Measurements from ENCODE around the gene TM2D1.
"Not testable (repeated sequence)": the region's sequence is repeated elsewhere in the genome, so short reads cannot be mapped to it uniquely, and the experiment has no call there.

TM2D1 gene

DNA sequence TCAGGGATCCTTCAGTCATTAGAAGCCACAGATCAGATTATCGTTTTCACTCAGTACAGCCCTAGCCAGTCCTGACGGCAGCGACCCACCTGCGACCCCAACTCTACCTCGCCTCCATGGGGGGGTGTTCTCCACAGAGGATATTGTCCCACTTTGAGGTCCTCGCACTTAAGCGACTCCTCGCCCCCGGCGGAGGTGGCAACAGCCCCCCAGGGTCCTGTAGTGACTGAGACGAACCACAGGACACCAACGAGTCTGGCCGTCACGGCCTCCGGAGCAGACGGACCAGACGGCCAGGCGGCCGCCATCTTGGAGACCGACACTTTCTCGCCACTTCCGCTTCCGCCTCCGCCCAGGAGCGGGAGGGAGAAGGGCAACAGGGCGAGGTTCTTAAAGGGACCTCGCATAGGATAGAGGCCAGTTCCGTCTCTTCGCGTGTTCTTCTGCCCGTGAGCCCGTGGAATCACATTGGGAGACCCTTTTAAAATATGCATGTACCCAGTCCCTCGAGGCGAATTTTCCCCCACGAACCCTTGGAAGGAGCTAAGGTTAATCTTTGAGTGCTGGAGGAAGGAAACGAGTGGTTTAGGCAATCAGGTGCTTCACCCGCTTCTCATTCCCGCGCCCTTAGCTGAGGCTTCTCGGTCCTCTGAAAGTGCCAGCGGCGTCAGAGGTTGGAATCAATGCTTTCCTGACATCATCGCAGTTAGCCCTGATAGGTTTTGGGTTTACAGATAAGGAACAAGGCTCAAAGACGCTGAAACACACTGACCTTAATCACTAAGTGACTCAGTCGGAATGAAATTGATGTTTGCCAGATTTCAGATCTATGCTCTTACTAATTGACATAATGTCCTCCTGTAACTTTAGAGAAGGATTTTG lies at the start of gene TM2D1:
Gene TM2D1, minus strand, starts transcription at position 329 of the 882 bp plus-strand sequence. Its CDS starts 21 bp downstream, at position 308.
- peak; percentile 45 for DNase-seq (ENCODE audit: low read depth)

DNA sequence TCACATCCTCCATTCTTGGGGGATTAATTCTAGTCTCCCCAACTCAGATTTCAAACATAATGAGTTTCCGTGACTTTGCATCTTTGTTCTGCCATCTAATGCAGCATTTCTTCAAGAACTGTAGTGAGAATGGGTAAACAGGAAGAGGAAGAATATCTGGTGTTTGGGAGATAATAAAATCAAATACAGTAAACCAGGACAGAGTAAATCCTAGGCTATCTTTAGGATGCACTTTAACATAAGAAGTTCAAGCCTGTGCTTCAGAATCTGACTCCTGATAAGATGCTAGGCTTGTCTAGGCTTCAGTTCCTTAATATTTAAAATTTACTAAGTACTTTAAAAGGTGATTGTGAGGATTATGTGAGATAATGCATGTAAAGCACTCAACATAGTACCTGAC lies 45.2 kb upstream of the TM2D1 start:
- DNase-seq (ENCODE audit: low read depth) = no peak

DNA sequence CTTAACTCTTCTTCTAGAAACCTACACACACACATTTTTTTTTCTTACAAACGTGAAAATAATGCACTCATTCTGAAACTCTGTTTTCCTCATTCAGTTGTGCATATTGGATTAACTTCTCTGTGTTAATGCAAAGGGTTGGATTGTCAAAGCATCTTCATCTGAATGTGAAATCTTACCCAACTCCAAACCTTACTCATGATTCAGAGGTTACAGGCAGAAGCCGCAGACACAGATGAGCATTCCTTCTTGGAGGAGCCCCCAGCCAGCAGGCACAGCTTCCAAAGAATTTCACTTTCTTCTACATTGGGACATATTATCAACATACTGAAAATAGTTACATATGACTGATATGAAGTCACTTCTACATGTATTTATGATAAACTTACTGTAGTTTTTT lies 33.0 kb upstream of the TM2D1 start:
- DNase-seq (ENCODE audit: low read depth) = peak; percentile 28

GRCh38 chr1:61756773-61757172 lies 31.8 kb upstream of the TM2D1 start:
- no peak for DNase-seq (ENCODE audit: low read depth)

- no peak for DNase-seq (ENCODE audit: low read depth)
Observed at GRCh38 chr1:61754545-61754944, 29.6 kb upstream of the TM2D1 start.

- DNase-seq (ENCODE audit: low read depth) = no peak
Observed at GRCh38 chr1:61753998-61754508, 29.1 kb upstream of the TM2D1 start.

- no peak for DNase-seq (ENCODE audit: low read depth)
Observed at GRCh38 chr1:61752921-61753389, 28.0 kb upstream of the TM2D1 start.

DNA sequence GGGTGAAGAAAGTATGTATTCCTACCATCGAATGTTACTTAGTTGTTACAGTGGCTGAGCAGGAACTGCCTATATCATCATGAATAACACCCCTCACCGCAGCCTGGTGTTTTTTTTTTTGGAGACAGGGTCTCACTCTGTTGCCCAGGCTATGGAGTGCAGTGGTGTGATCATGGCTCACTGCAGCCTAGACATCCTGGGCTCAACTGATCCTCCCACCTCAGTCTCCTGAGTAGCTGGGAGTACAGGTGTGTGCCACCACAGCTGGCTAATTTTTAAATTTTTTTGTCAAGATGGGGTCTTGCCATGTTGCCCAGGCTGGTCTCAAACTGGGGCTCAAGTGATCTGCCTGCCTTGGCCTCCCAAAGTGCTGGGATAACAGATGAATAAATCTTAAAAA lies 24.6 kb upstream of the TM2D1 start:
- DNase-seq (ENCODE audit: low read depth) = no peak

- DNase-seq (ENCODE audit: low read depth) = no peak
Observed at GRCh38 chr1:61748566-61748965, 23.6 kb upstream of the TM2D1 start.

DNA sequence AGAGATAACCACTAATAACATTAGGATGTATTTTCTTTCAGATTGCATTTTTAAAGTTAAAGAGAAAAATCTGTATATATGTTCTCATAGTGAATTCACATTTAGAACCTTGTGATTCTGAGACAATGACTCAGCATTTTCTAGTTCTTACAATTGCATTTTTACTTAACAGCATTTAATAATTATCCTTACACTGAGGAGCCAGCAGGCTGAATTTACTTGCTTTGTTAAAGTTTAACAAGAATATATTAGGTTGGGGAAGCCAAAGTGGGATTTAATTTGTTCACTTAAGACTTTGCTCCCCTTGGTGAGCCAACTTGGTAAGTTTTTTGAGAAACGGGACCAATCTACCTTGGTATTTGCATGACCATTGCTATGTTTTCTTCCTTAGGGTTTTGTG lies 21.9 kb upstream of the TM2D1 start:
- DNase-seq (ENCODE audit: low read depth) = no peak

DNA sequence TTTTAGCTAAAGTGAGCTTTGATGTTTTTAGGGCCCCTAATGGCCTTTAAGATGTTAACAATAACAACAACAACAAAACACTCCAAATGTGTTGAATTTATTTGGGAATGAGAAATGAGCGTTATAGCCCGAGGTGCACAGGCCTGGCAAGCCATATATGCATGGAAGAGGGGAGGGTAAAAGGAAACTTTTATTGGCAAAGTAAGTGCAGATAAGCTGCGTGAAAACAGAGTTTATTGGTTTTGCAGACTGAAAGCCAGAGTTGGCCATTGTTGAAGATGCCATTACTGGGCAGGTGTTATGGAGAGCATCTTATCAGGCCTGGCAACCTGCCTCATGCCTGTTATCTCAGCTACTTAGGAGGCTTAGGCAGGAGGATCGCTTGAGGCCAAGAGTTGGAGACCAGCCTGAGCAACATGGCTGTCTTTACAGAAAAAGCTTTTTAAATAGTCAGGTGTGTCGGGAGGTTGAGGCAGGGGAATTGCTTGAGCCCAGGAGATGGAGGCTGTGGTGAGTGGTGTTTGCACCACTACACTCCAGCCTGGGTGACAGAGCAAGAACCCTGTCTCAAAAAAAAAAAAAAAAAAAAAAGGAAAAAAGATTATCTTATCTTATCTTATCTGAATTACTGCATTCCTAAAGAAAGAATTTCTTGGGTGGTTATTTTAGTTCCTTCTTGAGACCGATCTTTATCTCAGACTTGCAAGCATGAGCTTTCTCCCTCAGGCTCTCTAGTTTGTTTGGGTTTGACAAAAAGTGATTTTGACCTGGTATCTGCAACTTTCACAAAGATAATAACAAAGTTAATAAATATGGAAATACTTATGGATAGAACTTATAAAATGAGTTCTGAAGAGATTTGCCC lies 19.0 kb upstream of the TM2D1 start:
- DNase-seq (ENCODE audit: low read depth) = no peak

- DNase-seq (ENCODE audit: low read depth) = no peak
Observed at GRCh38 chr1:61743431-61743705, 18.4 kb upstream of the TM2D1 start.

- DNase-seq (ENCODE audit: low read depth) = no peak
Observed at GRCh38 chr1:61742620-61743430, 17.9 kb upstream of the TM2D1 start.

DNA sequence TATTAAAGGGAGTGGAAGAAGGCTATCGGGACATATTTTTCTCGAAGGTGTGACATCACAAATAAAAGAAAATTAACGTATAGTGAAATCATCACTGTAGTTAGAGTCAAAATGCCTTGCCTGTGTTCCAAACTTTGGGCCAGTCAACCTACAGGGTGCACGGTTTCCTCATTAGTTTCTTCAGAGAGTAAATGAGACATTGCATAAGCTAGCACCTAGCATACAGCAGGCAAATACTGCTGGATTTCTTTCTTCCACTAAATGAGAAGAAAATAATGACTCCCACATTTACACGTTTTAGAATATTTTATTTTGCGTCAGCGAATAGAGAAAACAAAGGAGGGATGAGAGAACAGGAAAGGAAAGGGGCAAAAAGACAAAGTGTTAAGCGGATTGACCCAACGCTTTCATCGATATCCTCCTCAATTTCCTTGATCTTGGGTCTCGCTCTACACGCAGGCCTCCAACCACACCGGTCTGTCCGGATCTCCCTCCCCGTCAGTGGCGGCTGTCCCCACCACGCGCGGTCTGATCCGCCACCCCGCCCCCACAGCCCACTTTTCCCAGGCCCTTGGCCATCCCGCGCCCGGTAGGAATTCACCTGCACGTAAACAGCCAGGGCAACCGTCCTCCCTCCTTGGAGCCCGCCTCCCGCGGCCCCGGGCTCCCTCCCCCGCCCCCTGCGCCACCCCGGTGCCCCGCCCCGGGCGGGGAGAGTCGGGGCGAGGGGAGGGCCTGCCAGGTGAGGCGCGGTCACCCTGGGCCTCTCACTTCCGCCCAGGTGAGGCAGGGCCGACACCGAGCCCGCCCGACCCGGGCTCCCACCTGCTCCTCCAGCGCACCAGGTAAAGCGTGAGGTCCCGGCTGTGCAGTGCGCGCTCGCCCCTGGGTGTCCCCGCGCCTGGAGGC lies 17.0 kb upstream of the TM2D1 start, which contains the start of gene PATJ:
Gene PATJ, plus strand, starts transcription at position 770 of the 909 bp plus-strand sequence. CDS start 20,413 bp downstream, outside the sequence.
- DNase-seq (ENCODE audit: low read depth) = no peak

GRCh38 chr1:61740751-61741700 lies 16.1 kb upstream of the TM2D1 start:
- no peak for DNase-seq (ENCODE audit: low read depth)

DNA sequence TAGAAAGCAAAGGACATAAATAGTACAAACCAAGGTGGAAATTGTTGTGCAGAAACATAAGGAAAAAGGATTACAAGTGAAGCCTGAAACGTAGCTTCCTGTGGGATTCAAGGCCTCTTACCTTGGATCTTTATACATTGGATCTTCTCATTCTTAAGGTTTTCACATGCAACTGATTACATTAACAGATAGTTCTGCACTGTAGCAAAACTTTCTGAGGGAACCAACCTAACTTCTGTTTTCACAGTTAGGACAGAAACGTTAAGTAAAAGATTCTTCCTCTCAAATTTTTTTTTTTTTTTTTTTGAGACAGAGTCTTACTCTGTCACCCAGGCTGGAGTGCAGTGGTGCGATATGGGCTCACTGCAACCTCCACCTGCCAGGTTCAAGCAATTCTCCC lies 7.8 kb upstream of the TM2D1 start:
- DNase-seq (ENCODE audit: low read depth) = no peak

DNA sequence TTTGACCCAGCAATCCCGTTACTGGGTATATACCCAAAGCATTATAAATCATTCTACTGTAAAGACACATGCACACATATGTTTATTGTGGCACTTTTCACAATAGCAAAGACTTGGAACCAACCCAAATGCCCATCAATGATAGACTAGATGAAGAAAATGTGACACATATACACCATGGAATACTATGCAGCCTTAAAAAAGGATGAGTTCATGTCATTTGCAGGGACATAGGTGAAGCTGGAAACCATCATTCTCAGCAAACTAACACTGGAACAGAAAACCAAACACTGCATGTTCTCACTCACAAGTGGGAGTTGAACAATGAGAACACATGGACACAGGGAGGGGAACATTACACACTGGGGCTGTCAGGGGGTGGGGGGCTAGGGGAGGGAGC lies 5.7 kb upstream of the TM2D1 start:
- DNase-seq (ENCODE audit: low read depth) = not testable (repeated sequence)

DNA sequence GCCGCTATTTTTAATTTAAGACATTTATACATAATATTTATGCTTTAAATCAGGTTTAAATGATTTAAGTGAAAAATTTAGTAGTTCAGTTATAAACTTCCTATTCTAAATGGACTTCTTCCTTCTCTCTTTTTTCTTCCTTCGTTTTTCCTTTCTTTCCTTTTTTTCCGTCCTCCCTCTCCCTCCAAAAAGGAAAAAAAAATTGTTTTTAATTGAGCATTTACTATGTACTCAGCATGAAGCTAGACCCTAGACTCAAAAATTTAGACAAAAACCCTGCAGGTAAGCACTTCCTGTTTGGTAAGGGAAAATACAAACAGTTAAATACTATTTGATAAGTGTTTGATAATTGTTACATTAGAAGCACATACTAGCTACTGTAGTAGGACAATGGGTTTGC lies 2.6 kb upstream of the TM2D1 start:
- DNase-seq (ENCODE audit: low read depth) = no peak

DNA sequence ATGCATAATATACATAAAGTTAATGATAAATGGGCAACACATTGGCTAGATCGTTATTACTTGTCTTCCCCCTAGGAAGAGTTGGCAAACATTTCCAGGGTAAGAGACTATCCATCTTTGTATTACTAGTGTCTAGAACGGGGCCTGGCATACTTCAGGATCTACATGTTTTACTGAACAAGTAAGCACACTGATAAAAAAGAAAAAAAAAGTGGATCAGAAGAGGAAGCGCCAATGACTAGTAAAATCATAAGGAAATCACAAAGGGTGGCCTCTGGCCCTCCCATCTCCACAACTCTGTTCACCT lies 482 bp downstream of the TM2D1 start:
- no peak for DNase-seq (ENCODE audit: low read depth)

Measured in non-pigmented ciliary epithelial cell (primary cell).